Suppressor macrophage treated with lipopolysaccharide for 4 hours (primary cell): ENCODE measurements around the gene TRPM3.

Source experiments
- DNase-seq: peaks from one replicate; pipeline ENCODE4 v3.0.0-alpha.2; 2020

TRPM3 gene

DNA sequence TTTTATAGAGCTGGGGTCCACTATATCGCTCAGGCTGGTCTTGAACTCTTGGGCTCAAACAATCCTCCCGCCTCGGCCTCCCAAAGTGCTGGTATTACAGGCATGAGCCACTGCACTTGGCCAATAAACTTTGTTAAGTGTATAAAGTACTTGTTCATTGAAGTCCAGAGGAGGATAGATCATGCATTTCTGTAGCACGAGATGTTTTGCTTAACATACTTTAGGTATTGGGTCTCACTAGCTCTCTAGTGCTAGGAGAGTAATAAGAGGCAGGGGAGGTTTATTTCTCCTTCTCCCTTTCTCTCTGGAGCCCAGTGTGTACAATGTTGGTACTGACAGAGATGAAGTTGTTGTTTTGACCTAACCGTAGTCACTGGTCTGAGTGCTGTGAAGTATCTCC is 581.4 kb downstream of the TRPM3 start:
- no peak for DNase-seq

GRCh38 chr9:70539526-70539925 is 581.9 kb downstream of the TRPM3 start:
- DNase-seq = no peak

DNA sequence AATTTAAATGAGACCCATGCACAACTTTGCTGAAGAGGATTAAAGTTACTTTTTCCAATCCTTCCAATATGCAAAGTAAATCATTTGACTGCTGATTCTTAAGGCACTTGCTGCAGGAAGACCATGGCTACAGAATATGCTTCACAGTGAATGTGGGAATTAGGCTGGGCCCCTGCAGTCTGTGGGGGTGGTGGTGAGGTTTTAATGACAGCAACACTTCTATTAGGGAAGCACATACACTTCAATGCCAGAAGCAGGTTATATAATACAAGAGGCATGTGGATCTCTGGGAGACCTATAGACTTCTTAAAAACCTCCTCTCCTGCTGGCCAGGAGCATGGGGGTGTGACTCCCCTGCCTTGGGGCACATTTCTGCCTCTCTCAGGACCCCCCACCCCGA is 582.4 kb downstream of the TRPM3 start:
- DNase-seq = peak; percentile 20

GRCh38 chr9:70537084-70537483 is 584.3 kb downstream of the TRPM3 start:
- no peak for DNase-seq

DNA sequence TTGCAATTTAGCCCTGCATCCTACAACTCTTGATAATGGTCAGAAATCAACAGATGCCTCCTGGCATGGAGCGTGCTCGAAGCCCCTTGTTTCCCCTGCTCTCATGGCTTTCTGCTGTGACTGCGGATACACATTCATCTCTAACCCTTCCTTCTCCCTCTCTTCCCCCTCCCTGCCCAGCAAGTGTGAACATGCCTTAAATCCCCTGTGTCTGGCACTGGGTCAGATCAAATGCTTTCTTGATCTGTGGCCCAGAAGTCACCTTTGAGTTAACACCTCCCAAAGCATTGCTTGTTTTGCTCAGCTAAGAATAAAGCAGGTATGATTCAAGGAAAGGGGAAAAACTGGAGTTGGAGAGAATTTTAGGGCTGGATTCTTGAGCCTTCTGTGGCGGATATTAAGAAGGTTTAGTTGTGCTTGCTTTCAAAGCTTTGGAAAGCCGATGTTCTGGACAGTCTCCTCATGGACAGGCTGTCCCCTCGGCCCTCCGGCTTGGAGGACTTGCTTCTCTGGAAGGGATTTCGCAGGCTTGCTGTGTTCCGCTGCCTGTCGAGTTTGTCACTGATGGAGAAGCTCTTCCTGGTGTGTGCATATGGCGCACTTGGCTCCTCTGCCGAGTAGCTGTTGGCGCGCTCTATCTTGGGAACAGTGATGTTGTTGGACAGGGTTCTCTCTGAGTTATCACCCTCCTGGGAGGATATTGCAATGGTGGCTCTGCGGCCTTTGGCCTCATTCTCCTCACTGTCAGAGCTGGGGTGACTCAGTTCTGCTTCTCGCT is 585.7 kb downstream of the TRPM3 start:
- no peak for DNase-seq

- DNase-seq = no peak
Measured at GRCh38 chr9:70534471-70534870, 587.0 kb downstream of the TRPM3 start.

- DNase-seq = no peak
Measured at GRCh38 chr9:70534061-70534460, 587.4 kb downstream of the TRPM3 start.

GRCh38 chr9:70533492-70533891 is 587.9 kb downstream of the TRPM3 start:
- DNase-seq = no peak

DNA sequence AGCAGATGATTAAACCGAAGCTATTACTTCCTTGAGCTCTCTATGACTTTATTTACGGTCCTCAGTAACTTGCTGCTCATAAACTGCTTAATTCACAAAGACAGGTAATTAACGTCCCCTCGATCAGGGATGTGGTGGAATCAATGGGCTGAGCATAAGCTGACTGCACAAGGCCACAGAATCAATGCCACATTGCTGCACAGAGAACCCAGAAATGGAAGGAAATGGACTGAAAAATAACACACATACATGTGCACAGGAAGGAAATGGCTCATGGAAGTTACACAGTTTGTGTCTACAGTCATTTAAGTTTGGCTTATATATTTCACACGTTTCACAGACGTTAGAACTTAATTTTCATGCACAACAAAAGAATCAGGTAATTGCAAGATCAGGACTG is 588.7 kb downstream of the TRPM3 start:
- no peak for DNase-seq

GRCh38 chr9:70531311-70531710 is 590.1 kb downstream of the TRPM3 start:
- no peak for DNase-seq

- no peak for DNase-seq
Measured at GRCh38 chr9:70530716-70531115, 590.7 kb downstream of the TRPM3 start.

DNA sequence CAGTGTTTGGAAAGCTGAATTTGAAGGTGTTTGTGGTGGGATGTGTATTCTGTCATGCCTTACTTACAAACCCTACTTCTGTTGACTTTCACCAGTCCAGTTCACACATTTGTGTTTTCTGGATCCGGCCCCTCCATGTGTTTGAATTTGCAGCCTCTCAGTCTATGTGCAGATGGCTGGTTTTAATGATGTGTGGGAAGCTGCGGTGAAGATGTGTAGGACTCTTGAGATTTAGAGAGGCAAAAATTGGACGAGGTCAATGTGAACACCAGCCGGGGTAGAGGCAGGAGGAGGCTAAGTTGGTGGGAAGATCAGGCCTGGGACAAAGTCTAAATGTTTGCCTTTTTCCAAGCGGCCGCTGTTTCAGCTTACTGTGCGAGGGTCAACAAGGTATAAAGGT is 591.6 kb downstream of the TRPM3 start:
- no peak for DNase-seq

- no peak for DNase-seq
Measured at GRCh38 chr9:70529377-70529776, 592.0 kb downstream of the TRPM3 start.

GRCh38 chr9:70526902-70527301 is 594.5 kb downstream of the TRPM3 start:
- no peak for DNase-seq

GRCh38 chr9:70525519-70525918 is 595.9 kb downstream of the TRPM3 start:
- peak; percentile 84 for DNase-seq

- no peak for DNase-seq
Measured at GRCh38 chr9:70519912-70520724, 601.3 kb downstream of the TRPM3 start.

DNA sequence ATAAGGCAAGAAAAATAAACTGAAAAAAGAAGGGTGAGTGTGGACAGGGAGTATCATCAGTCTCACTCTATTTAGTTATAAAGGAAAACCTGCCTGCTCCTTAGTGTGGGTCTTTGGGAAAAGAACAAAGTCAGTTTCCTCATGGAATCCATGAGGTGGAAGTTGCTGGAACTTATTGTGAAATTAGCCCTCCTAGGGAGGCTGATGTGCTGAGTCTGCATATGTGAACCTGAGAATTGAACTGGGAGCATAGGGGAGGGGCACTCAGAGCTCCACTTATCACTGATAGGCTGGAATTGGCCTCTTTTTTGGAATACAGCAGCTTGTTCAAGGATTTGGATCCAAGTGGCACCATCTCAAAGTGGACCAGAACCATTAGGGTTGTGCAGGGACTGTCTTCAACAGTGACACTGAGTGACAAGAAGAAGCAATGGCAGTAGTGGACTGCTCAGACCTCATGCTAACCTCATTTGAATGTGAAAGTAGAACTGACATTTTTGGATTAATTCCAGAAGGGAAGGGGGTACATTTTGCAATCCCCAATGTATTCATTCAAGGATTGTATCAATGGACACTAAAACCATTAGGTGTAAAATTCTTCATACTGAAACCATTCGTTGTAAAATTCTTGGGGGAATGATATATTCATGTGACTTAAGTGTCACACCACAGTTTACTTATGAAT is 603.4 kb downstream of the TRPM3 start:
- DNase-seq = peak; percentile 65

- no peak for DNase-seq
Measured at GRCh38 chr9:70514273-70514672, 607.1 kb downstream of the TRPM3 start.

GRCh38 chr9:70511858-70512257 is 609.6 kb downstream of the TRPM3 start:
- DNase-seq = no peak

- DNase-seq = no peak
Measured at GRCh38 chr9:70510157-70510770, 611.2 kb downstream of the TRPM3 start.

DNA sequence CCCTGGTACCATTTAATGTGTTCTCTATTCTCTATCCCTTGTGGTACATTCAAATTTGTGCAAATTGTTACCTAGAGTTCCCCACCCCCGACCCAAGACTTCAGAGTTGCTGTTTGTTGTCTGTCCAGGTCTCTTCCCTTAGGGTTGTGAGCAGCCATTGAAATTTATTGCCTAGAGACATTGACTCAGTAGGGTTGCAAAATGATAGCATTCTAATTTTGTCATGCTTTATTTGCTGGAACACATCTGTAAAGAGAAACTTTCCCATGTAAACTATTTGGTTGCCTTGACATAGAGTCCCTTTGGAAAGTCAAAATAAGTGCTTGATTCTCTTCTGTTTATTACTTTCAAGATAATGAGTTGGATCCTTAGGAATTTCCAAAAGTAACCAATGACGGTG is 615.3 kb downstream of the TRPM3 start:
- DNase-seq = no peak

DNA sequence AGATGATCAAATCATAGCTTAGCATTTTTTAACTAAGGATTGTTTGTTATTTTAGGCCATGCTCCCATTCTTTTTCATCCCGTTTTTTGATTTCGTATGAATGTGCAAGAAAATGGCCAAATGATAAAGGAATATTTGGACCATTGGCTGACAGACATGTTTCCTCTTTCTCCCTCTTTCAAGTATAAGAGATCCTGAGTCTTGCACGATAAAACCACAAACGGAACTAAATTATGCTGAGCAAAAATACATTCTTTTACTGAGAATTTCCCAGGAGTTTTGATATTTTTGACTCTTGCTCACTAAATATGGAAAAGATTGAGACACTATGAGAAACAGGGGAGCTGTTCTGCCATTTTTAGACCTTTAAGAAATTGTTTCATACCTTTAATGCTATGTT is 616.6 kb downstream of the TRPM3 start:
- peak; percentile 62 for DNase-seq

DNA sequence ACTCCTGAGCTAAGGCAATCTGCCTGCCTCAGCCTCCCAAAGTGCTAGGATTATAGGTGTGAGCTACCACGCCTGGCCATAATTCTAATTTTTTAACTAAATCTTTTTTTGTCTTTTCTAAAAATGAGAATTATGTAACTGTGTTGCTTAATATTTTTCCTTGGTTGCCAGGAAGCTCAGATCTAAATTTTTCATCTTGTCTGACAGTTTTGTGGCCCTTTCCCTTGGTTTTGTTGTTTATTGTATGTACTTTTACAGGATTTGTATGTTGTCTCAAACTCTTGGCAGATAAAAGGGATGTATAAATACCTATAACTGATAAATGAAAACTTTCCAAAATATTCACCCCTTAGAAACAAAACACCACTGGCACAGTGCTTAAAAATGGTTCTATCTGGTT is 618.7 kb downstream of the TRPM3 start:
- no peak for DNase-seq
